GM18507 (cell line): Measurements from ENCODE around the gene SNAI3.

Experiments
- DNase-seq: peaks from one replicate; pipeline ENCODE4 v3.0.0; 2011; ENCODE audit warnings: low read depth; ENCODE audit not compliant: insufficient read length; ENCODE audit errors: extremely low spot score
- FAIRE-seq: peaks from 2 replicates; lab custom pipeline; 2011; peaks lifted over from hg19 to GRCh38; lab: Jason Lieb, UNC

Gene SNAI3

GRCh38 chr16:88655733-88656281 lies 30.5 kb downstream of the SNAI3 start:
- DNase-seq (no peak), FAIRE-seq (no peak)

- DNase-seq: no peak
- FAIRE-seq: no peak
Observed at GRCh38 chr16:88655053-88655732, 31.1 kb downstream of the SNAI3 start.

- FAIRE-seq: no peak
- DNase-seq: no peak
Observed at GRCh38 chr16:88654363-88655052, 31.8 kb downstream of the SNAI3 start.

GRCh38 chr16:88653596-88654362 lies 32.5 kb downstream of the SNAI3 start:
- DNase-seq (no peak), FAIRE-seq (no peak)

GRCh38 chr16:88653101-88653500 lies 33.2 kb downstream of the SNAI3 start:
- no peak for DNase-seq
- no peak for FAIRE-seq

DNA sequence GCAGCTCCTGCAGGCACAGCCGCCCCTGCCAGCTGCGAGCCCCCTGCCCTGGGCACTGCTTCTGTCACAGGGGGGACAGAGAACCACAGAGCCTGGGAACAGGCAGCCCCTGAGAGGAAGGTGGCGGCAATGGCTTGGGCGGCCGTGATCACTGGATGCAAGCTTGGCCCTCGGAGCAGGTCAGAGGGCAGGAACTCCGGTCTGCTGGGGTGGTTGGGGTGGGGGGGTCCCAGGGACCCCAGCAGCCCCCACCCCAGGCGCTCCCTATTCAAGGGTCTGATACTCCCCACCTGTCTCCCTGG lies 33.6 kb downstream of the SNAI3 start:
- DNase-seq (no peak), FAIRE-seq (no peak)

- no peak for DNase-seq
- FAIRE-seq: no peak
Observed at GRCh38 chr16:88651989-88652761, 34.1 kb downstream of the SNAI3 start.

DNA sequence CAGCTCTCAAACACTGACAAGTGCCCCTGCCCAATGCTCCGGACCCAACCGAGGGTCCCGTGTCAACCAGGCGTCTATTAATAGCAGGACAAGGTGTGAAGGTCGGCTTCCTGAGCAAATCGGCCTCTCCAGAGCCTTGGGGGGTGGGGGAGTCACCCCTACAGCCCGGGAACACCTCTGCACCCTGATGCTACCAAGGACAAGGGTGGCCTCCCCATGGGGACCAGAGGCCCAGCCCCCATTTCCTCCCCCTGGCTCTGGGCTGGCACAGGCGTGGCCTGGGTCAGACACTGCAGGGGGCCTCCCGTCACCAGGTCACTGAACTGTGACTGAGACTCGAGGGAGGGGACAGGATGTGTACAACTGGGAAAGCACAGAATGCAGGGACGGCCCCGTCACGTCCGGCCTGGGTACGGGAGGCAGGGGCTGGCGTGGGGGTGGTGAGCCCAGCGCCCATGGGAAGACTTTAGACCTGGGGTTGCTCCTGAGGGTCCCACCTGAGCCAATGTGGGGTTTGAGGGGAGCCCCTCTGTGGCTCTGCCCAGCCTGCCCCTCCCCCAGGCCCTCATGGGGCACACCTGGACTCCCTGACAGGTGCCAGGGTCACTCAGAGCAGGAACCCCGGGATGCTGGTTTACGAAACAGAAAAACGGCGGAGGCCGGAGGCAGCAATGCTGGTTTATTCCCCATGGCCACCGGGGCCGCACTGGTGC lies 34.9 kb downstream of the SNAI3 start:
- FAIRE-seq (peak; percentile 99), DNase-seq (peak; percentile 83)

DNA sequence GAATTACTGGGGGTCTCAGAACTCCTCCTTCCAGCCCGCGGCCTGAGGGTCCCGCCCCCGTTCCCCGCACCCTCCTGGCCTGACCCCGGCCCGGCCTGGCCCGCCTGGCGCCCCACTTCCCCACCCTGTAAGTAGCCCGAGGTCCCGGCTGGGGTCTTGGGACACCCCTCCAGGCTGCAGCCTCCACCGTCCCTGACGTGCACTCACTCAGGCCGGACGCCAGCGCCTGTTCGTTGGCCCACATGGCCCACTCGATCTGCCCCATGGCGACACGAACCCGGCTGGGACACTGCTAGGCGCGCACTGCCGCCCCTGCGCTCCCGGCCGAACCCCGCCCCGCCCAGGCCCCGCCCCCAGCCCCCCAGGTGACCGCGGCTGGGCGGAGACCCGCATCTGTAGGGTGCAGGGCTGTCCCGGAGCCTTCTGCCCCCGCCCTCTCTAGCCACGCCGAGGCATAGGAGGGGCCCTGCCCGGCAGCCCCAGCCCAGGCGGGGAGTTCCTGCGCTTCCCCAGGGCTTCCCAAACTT lies 35.5 kb downstream of the SNAI3 start, which contains the start of gene CYBA:
Gene CYBA, minus strand, starts transcription at position 305 of the 527 bp plus-strand sequence. Its CDS starts 40 bp downstream, at position 265.
- FAIRE-seq: no peak
- peak; percentile 95 for DNase-seq

DNA sequence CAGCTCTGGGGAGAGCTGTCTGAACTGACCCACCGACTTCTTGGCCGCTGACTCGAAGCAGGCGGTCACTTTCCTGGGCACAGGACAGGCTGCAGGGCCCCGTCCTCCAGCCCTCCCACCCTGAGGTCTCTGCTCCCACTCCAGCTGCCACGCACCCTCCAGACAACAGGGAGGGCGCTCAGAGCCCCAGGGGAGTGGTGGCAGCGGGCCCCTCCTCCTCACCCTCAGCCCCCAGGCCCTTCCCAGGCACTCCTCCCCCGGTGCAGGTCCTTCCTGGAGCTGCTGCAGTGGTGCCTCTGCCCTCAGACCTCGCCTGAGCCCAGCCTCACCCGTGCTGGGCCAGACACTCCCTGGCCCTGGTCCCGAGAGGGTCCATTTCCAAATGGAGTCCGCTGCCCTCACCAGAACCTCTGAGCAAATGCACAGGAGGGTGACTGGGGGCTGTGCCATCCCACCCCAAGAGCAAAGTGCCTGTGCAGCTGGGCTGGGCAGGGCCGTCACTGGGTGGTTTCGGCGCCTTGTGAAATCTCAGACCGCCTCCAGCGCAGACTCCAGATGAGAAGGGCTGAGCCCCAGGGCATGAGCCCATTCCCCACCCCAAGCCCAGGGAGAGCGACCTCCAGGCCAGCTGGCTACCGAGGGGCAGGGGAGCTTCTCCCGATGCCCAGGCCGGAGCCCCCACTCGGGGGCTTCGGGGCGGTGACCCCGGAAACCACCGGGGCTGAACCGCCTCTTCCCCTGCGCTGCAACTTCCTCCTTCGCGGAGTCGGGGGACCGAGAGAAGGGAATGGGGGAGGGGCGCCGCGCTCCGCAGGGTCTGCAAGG lies 36.2 kb downstream of the SNAI3 start:
- DNase-seq (no peak), FAIRE-seq (peak; percentile 56)

GRCh38 chr16:88649195-88649923 lies 36.9 kb downstream of the SNAI3 start:
- FAIRE-seq (peak; percentile 59), DNase-seq (no peak)

DNA sequence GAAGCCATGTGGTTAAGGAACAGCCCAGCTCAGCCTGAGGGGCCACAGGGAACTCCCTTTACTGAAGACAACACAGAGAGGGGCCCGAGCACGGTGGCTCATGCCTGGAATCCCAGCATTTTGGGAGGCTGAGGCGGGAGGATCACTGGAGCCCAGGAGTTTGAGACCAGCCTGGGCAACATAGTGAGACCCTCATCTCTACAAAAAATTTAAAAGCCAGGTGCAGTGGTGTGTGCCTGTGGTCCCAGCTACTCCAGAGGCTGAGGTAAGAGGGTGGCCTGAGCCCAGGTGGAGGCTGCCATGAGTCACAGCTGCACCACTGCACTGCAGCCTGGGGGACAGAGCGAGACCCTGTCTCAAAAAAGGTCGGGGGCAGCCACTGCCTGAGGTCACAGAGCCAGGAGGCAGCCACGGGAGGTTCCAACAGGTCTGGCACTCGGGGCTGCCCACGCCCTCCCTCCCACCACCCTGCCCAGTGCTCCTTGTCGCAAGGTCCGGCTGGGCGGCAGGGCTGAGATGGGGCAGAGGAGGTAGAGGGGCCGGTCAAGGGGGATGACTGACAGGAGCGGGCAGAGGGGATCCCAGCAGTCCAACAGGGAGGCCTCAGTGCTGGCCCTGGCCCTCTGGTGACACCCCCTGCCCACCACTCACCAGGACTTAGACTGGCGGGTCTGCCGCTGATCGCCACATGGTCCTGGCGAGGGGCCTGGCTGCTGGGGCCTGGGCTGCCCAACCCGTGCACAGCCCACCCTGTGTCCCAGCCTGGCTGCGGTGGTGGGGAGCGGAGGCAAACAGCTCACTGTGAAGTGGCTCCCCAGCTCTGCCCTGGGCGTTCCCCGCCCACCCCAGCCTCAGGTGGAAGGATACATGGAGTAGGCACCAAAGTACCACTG lies 38.9 kb downstream of the SNAI3 start:
- FAIRE-seq: no peak
- no peak for DNase-seq

GRCh38 chr16:88646345-88647034 lies 39.8 kb downstream of the SNAI3 start:
- FAIRE-seq: no peak
- DNase-seq: no peak

DNA sequence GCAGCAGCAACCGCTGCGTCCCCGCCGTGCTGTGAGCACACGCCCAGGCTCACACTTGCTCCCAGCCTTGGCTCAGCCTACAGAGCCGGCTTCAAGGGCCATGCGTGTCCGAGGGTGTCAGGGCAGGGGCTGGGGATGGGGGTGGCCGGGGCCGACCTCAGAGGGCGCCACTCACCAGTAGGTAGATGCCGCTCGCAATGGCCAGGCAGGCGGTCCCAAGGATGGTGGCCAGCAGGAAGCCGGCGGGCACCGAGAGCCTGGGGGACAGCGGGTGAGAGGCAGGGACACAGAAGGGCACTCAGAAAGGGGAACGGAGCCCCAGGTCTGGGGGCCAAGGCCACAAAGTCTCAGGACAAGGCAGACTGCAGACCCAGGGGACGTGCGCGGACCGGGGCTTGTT lies 40.4 kb downstream of the SNAI3 start:
- no peak for FAIRE-seq
- no peak for DNase-seq

GRCh38 chr16:88645455-88645854 lies 40.9 kb downstream of the SNAI3 start:
- DNase-seq (no peak), FAIRE-seq (no peak)

GRCh38 chr16:88643644-88643932 lies 42.7 kb downstream of the SNAI3 start:
- FAIRE-seq (no peak), DNase-seq (no peak)
